Activated T-cell treated with anti-CD3 and anti-CD28 coated beads, Interleukin-2, amount 50 U/mL, for 4 hours (primary cell): ENCODE results near the gene BET1. TPM values are rescaled to one million over a fixed set of nuclear protein-coding genes. Genes with fewer than 3 reads are reported as not detected.
A peak's percentile ranks its signal among the peaks of the same experiment; 100 is the strongest.

Experiments used
- ATAC-seq, 2 donors: fragments of 200-7000 bp; cut with Tn5 transposase; one replicate each; pipeline ENCODE4 v1.10.0; 2021
- DNase-seq: peaks from one replicate; pipeline ENCODE4 v3.0.0-alpha.2; 2020
- H3K27me3 Mint-ChIP-seq: one replicate; pipeline ENCODE4 v1.8.0; 2021; ENCODE audit warnings: low read depth, mixed read lengths
- H3K36me3 Mint-ChIP-seq: one replicate; pipeline ENCODE4 v1.8.0; 2022; ENCODE audit warnings: mixed read lengths; ENCODE audit not compliant: insufficient read depth
- H3K4me1 Mint-ChIP-seq: one replicate; pipeline ENCODE4 v1.8.0; 2021; ENCODE audit warnings: low read depth, mixed read lengths
- H3K4me3 Mint-ChIP-seq: one replicate; pipeline ENCODE4 v1.8.0; 2021; ENCODE audit warnings: mild to moderate bottlenecking, moderate library complexity, mixed read lengths
- H3K9me3 Mint-ChIP-seq: one replicate; pipeline ENCODE4 v1.8.0; 2021; ENCODE audit warnings: mixed read lengths
- total RNA-seq, 3 donors: library from RNA; stranded (reverse); gene quantifications; one replicate each; pipeline ENCODE4 v1.2.1, GENCODE V29; 2021

Gene BET1, protein sequence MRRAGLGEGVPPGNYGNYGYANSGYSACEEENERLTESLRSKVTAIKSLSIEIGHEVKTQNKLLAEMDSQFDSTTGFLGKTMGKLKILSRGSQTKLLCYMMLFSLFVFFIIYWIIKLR
- total RNA-seq: 10 to 100 TPM; 18.0 to 19.9 (median 18.5) TPM

DNA sequence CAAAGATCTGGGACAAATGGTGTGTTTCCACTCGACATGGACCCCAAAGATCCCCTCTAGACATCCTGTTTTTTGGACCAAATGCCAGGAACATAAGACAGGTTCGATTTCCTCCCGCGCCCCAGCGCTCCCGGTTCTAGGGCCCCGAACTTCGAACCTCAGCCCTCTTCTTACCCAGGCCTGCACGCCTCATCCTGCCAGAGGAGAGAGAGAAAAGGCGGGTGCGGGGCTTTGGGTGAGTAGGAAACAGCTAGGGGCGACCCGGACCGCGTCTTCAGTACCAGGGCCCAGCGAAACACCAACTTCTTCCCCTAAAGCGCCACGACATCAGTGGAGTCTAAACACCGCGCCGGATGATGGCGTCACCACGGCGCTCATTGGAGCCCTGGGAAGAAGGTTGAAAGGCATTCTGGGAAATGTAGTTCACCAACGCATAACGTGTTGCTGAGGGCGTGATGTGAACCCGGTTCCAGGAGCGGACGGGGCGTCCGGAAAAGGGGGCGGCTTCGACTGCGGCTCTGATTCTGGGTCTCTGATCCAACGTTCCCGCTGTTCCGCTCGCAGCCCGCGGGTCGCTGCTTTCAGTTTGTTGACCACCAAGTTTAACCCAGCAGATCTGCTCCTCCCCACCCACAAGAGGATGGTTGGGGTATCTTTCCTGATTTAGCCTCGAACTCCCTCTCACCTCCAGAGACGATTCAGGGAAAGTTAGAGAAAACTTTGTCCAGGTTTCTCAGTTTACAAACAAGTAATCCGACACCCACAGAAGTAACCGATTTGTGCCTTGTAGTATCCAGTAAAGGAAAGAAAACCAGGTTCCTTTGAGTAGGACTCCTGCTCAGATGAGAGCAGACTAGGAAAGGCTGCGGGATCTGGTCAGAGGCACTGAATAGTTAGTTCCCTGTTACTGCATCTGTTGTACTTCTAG, at the start of gene BET1:
Gene BET1, minus strand, starts transcription at position 332 of the 928 bp plus-strand sequence. Its CDS starts 139 bp downstream, at position 193.
- peak; percentile 90 for DNase-seq
- H3K4me1 Mint-ChIP-seq: peaks cover 29% of the 10 kb centered on the region
- H3K36me3 Mint-ChIP-seq: peaks cover 6% of the 10 kb centered on the region
- peaks cover 7% of the 10 kb centered on the region for H3K27me3 Mint-ChIP-seq
- peak; percentile 95 to 97 for ATAC-seq
- no peaks in the 10 kb centered on the region for H3K9me3 Mint-ChIP-seq
- H3K4me3 Mint-ChIP-seq: peak within 1 kb of the TSS; percentile 96

DNA sequence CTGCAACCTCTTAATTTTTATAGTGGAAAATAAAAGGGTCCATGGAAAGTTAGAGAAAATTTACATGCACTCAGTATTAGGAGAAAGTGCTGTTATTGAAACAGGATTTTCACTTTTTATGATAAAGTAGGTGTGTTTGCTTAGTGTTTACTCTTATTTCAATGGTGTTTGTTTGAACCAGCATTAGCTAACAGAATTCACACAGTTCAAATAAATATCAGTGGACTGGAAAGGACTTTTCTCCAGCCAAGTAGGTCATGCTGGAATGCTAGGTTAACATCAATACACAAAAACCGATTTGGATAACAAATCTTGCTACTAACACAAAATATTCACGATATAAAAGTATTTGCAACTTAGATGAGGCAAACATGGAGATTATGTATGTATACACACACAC, 49.4 kb upstream of the BET1 start:
- H3K27me3 Mint-ChIP-seq: peaks cover 19% of the 10 kb centered on the region
- DNase-seq (no peak), ATAC-seq (no peak)
- no peaks in the 10 kb centered on the region for H3K36me3 Mint-ChIP-seq
- no peak overlapping the region for H3K4me3 Mint-ChIP-seq
- H3K4me1 Mint-ChIP-seq: peaks cover 5% of the 10 kb centered on the region
- H3K9me3 Mint-ChIP-seq: no peaks in the 10 kb centered on the region

- DNase-seq: no peak
Measured at GRCh38 chr7:94052398-94053180, 48.4 kb upstream of the BET1 start.

DNA sequence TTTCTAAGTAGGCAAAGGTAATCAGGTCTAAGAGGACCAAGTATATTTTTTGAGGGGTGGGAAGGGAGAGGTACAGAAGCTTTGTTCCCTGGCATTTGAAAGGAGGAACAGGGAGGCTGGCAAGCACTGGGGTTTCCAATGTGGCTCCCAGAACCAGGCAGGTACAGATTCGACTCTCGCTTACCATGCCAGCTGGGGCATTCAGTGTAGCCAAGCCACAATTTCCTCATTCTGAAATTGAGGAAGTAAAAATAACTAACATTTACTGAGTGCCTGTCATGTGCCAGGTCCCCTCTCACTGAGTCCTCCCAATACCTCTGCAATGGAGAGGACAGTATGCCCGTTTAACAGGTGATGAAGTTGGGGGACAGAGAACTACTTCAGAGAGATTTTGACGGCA, 45.9 kb upstream of the BET1 start:
- DNase-seq: no peak
- no peaks in the 10 kb centered on the region for H3K9me3 Mint-ChIP-seq
- no peak overlapping the region for H3K4me3 Mint-ChIP-seq
- H3K27me3 Mint-ChIP-seq: peaks cover 22% of the 10 kb centered on the region
- no peak for ATAC-seq
- H3K36me3 Mint-ChIP-seq: no peaks in the 10 kb centered on the region
- H3K4me1 Mint-ChIP-seq: peaks cover 5% of the 10 kb centered on the region

More at GRCh38 chr7:94052398-94053180, 48.4 kb upstream of the BET1 start:
- peaks cover 21% of the 10 kb centered on the region for H3K27me3 Mint-ChIP-seq
- no peaks in the 10 kb centered on the region for H3K36me3 Mint-ChIP-seq
- ATAC-seq: no peak
- H3K9me3 Mint-ChIP-seq: no peaks in the 10 kb centered on the region
- peaks cover 5% of the 10 kb centered on the region for H3K4me1 Mint-ChIP-seq
- H3K4me3 Mint-ChIP-seq: no peak overlapping the region

GRCh38 chr7:94049615-94050014, 45.5 kb upstream of the BET1 start:
- Mint-ChIP-seq H3K36me3 (no peaks in the 10 kb centered on the region), H3K4me3 (no peak overlapping the region), H3K9me3 (no peaks in the 10 kb centered on the region), H3K4me1 (peaks cover 5% of the 10 kb centered on the region), H3K27me3 (peaks cover 22% of the 10 kb centered on the region)
- ATAC-seq (no peak), DNase-seq (no peak)

GRCh38 chr7:94048755-94049154, 44.6 kb upstream of the BET1 start:
- Mint-ChIP-seq H3K4me3 (no peak overlapping the region), H3K9me3 (no peaks in the 10 kb centered on the region)

DNA sequence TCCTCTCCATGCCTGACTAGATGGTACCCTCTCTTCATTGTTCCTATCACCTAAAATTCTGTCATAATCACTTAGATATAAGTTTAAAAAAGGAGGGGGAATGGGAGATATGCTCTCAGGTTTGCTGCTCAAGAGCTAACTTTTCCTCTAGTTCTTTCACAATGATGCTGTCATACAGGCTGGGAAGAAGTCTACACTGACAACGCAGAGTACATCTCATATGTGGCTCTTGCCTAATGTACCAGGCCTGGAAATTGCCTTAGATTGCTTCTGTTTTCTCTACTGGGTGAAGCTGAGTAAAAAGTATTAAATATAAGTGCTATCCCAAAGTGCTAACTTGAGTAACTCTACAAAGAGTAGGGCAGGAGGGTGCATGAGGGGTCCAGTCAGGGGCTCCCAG, 43.8 kb upstream of the BET1 start:
- ATAC-seq (no peak), DNase-seq (no peak)
- H3K4me3 Mint-ChIP-seq: no peak overlapping the region

More at GRCh38 chr7:94048755-94049154, 44.6 kb upstream of the BET1 start:
- DNase-seq: no peak
- H3K36me3 Mint-ChIP-seq: no peaks in the 10 kb centered on the region
- no peak for ATAC-seq
- H3K4me1 Mint-ChIP-seq: peaks cover 3% of the 10 kb centered on the region
- peaks cover 22% of the 10 kb centered on the region for H3K27me3 Mint-ChIP-seq

GRCh38 chr7:94045581-94045980, 41.4 kb upstream of the BET1 start:
- Mint-ChIP-seq H3K4me1 (peaks cover 3% of the 10 kb centered on the region), H3K9me3 (no peaks in the 10 kb centered on the region), H3K27me3 (peaks cover 26% of the 10 kb centered on the region), H3K36me3 (no peaks in the 10 kb centered on the region), H3K4me3 (no peak overlapping the region)
- no peak for DNase-seq
- ATAC-seq: no peak

More for the DNA sequence above, 43.8 kb upstream of the BET1 start:
- H3K27me3 Mint-ChIP-seq: peaks cover 22% of the 10 kb centered on the region
- peaks cover 3% of the 10 kb centered on the region for H3K4me1 Mint-ChIP-seq
- H3K9me3 Mint-ChIP-seq: no peaks in the 10 kb centered on the region
- H3K36me3 Mint-ChIP-seq: no peaks in the 10 kb centered on the region

- Mint-ChIP-seq H3K4me3 (no peak overlapping the region), H3K4me1 (peaks cover 3% of the 10 kb centered on the region), H3K36me3 (no peaks in the 10 kb centered on the region), H3K9me3 (no peaks in the 10 kb centered on the region), H3K27me3 (peaks cover 25% of the 10 kb centered on the region)
- DNase-seq (no peak), ATAC-seq (no peak)
Measured at GRCh38 chr7:94044806-94045205, 40.7 kb upstream of the BET1 start.

DNA sequence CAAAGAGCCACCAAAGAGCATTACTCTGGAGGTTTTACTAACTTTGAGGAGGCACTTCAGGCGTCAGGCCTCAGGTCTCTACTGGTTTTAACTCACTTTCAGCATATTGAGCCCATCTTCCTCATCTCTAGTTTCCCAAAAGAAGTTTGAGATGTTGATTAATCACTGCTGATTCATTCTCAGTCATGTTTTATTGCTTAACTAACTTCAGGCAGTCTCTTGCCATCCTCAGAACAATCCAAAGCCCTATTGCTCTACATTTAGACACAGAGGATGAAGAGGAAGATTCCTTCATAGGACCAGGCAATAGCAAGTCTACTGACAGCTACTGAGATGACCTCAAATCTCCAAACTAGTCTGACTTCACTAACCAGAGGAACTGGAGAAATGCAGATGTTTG, 39.1 kb upstream of the BET1 start:
- peaks cover 28% of the 10 kb centered on the region for H3K27me3 Mint-ChIP-seq
- no peak for ATAC-seq
- no peak overlapping the region for H3K4me3 Mint-ChIP-seq

GRCh38 chr7:94042381-94042780, 38.2 kb upstream of the BET1 start:
- Mint-ChIP-seq H3K36me3 (no peaks in the 10 kb centered on the region), H3K27me3 (peaks cover 29% of the 10 kb centered on the region), H3K4me3 (no peak overlapping the region), H3K9me3 (no peaks in the 10 kb centered on the region), H3K4me1 (no peaks in the 10 kb centered on the region)
- DNase-seq (no peak), ATAC-seq (no peak)

More for the DNA sequence above, 39.1 kb upstream of the BET1 start:
- no peaks in the 10 kb centered on the region for H3K36me3 Mint-ChIP-seq
- DNase-seq: no peak
- H3K9me3 Mint-ChIP-seq: no peaks in the 10 kb centered on the region
- H3K4me1 Mint-ChIP-seq: no peaks in the 10 kb centered on the region

GRCh38 chr7:94041529-94041928, 37.4 kb upstream of the BET1 start:
- Mint-ChIP-seq H3K4me1 (no peaks in the 10 kb centered on the region), H3K4me3 (no peak overlapping the region), H3K9me3 (no peaks in the 10 kb centered on the region), H3K27me3 (peaks cover 32% of the 10 kb centered on the region), H3K36me3 (no peaks in the 10 kb centered on the region)
- DNase-seq (no peak), ATAC-seq (no peak)

DNA sequence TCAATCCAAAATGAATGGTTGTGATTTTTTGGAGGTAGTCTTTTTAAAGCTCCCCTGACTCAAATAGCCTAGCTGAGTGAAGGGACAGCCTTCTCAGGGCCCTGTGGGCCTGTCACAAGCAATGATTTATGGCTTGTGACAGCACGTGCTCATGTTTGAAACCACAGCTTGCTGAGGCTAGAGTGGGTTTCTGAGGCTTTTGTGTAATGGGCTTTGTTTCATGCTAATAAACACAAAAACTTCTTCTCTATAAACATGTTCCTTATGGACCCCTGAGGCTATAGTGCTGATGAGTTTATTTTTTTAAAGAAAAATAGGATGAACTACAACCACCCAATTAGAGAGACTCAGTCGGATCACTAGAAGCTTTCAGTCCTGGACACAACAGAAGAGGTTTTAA, 36.1 kb upstream of the BET1 start:
- ATAC-seq (no peak), DNase-seq (no peak)
- H3K27me3 Mint-ChIP-seq: peaks cover 30% of the 10 kb centered on the region
- no peaks in the 10 kb centered on the region for H3K9me3 Mint-ChIP-seq
- no peaks in the 10 kb centered on the region for H3K4me1 Mint-ChIP-seq
- no peaks in the 10 kb centered on the region for H3K36me3 Mint-ChIP-seq
- no peak overlapping the region for H3K4me3 Mint-ChIP-seq

GRCh38 chr7:94039368-94040035, 35.3 kb upstream of the BET1 start:
- Mint-ChIP-seq H3K4me3 (no peak overlapping the region), H3K9me3 (no peaks in the 10 kb centered on the region), H3K27me3 (peaks cover 30% of the 10 kb centered on the region), H3K36me3 (no peaks in the 10 kb centered on the region), H3K4me1 (no peaks in the 10 kb centered on the region)
- no peak for ATAC-seq
- no peak for DNase-seq
